Measurements from ENCODE around the gene UPF3A. TPM values are rescaled to one million over a fixed set of nuclear protein-coding genes. Genes with fewer than 3 reads are reported as not detected.
"Not testable (repeated sequence)": the region's sequence is repeated elsewhere in the genome, so short reads cannot be mapped to it uniquely, and the experiment has no call there.

The UPF3A gene
- total RNA-seq, 4 donors from 2014 or later: 19.1 to 42.5 (median 25.6) TPM

GRCh38 chr13:114330086-114330485, 48.7 kb downstream of the UPF3A start:
- WGBS, 2 donors: 44 to 64% methylated on average over 4 of the region's 5 CpGs
- Histone ChIP-seq H3K4me3 (no peak overlapping the region), H3K4me1 (peaks cover 0 to 20% (median 0%) of the 10 kb centered on the region in 3 donors), H3K27ac (peak overlapping the region in 1 of 4 donors; percentile 19), H3K36me3 (peaks cover 0 to 31% (median under 1%) of the 10 kb centered on the region in 3 donors), H3K9me3 (no peaks in the 10 kb centered on the region), H3K27me3 (no peaks in the 10 kb centered on the region)
- intact Hi-C loops (cut with DNase I): no loop called here
- no peak for DNase-seq
- TF ChIP-seq POLR2A (IDR thresholded peaks at IDR 0.05) (no peak), CTCF (IDR thresholded peaks at IDR 0.05) (no peak)

GRCh38 chr13:114333881-114334280, 52.5 kb downstream of the UPF3A start:
- H3K27ac ChIP-seq; H3K4me3 ChIP-seq; H3K27me3 ChIP-seq; intact Hi-C loops (cut with DNase I); H3K9me3 ChIP-seq; DNase-seq; H3K36me3 ChIP-seq: not testable (repeated sequence)
- H3K4me1 ChIP-seq: peaks cover 0 to 13% (median 0%) of the 10 kb centered on the region in 3 donors
- 78 to 85% methylated on average over 3 of the region's 3 CpGs for WGBS, 2 donors

- TF ChIP-seq CTCF (IDR thresholded peaks at IDR 0.05) (no peak), POLR2A (IDR thresholded peaks at IDR 0.05) (no peak)
- Histone ChIP-seq H3K4me1 (peaks cover 0 to 15% (median 0%) of the 10 kb centered on the region in 3 donors), H3K36me3 (no peaks in the 10 kb centered on the region), H3K27ac (no peak overlapping the region), H3K9me3 (no peaks in the 10 kb centered on the region), H3K4me3 (no peak overlapping the region), H3K27me3 (no peaks in the 10 kb centered on the region)
- 45 to 56% methylated on average over 5 of the region's 5 CpGs for WGBS, 2 donors
- DNase-seq: no peak
- intact Hi-C loops (cut with DNase I): no loop called here
Observed at GRCh38 chr13:114334305-114335053, 53.1 kb downstream of the UPF3A start.

GRCh38 chr13:114336457-114336856, 55.1 kb downstream of the UPF3A start:
- H3K27ac ChIP-seq; intact Hi-C loops (cut with DNase I); H3K4me1 ChIP-seq; H3K27me3 ChIP-seq; H3K4me3 ChIP-seq; H3K36me3 ChIP-seq; DNase-seq; H3K9me3 ChIP-seq: not testable (repeated sequence)
- WGBS, 2 donors: 75 to 80% methylated on average over 1 of the region's 1 CpG

- no peaks in the 10 kb centered on the region for H3K27me3 ChIP-seq
- DNase-seq: no peak
- H3K4me1 ChIP-seq: peaks cover 0 to 8% (median 0%) of the 10 kb centered on the region in 3 donors
- H3K36me3 ChIP-seq: no peaks in the 10 kb centered on the region
- intact Hi-C loops (cut with DNase I): no loop called here
- H3K27ac ChIP-seq: no peak overlapping the region
- TF ChIP-seq POLR2A (IDR thresholded peaks at IDR 0.05): no peak
- no peak for TF ChIP-seq CTCF (IDR thresholded peaks at IDR 0.05)
- no peak overlapping the region for H3K4me3 ChIP-seq
- H3K9me3 ChIP-seq: no peaks in the 10 kb centered on the region
- WGBS, 2 donors: 90 to 95% methylated on average over 3 to 4 of the region's 5 CpGs
Observed at GRCh38 chr13:114338959-114339358, 57.6 kb downstream of the UPF3A start.

GRCh38 chr13:114339857-114340534, 58.6 kb downstream of the UPF3A start:
- intact Hi-C loops (cut with DNase I): no loop called here
- peaks cover 0 to 3% (median 0%) of the 10 kb centered on the region in 4 donors for H3K27me3 ChIP-seq
- H3K4me3 ChIP-seq: no peak overlapping the region
- TF ChIP-seq CTCF (IDR thresholded peaks at IDR 0.05) (peak; percentile 20 to 66 (median 57)), POLR2A (IDR thresholded peaks at IDR 0.05) (no peak)
- H3K4me1 ChIP-seq: peaks cover 0 to 8% (median 0%) of the 10 kb centered on the region in 3 donors
- WGBS, 2 donors: 42 to 46% methylated on average over 10 of the region's 10 CpGs
- DNase-seq: no peak
- H3K36me3 ChIP-seq: no peaks in the 10 kb centered on the region
- no peak overlapping the region for H3K27ac ChIP-seq
- no peaks in the 10 kb centered on the region for H3K9me3 ChIP-seq
